Measurements from ENCODE around the gene SUMO2. TPM values are rescaled to one million over a fixed set of nuclear protein-coding genes. Genes with fewer than 3 reads are reported as not detected.
A peak's percentile ranks its signal among the peaks of the same experiment; 100 is the strongest.

The SUMO2 gene
- total RNA-seq, 1 experiment from 2014 or later: 616 TPM

- in situ Hi-C loops (cut with HindIII; ENCODE audit: low pct_unique_long_range_greater_than_20kb, low sequenced_read_pairs) (no loop called here), intact Hi-C loops (cut with micrococcal nuclease; ENCODE audit: unreplicated experiment) (no loop called here)
- Histone ChIP-seq H3K4me1 (ENCODE audit: control insufficient read depth, insufficient read depth, low read length) (0 out of 2 replicates have a peak, but pooled peaks cover 3% of the 10 kb centered on the region), H3K4me3 (ENCODE audit: low read depth in 2 of 2, low read length in 2 of 2) (no peak overlapping the region), H3K36me3 (ENCODE audit: control insufficient read depth, insufficient read depth, low read length) (peaks cover 36% of the 10 kb centered on the region), H3K27me3 (ENCODE audit: control insufficient read depth, insufficient read depth, low read length) (no peaks in the 10 kb centered on the region), H3K9me3 (ENCODE audit: control insufficient read depth, insufficient read depth, low read depth, low read length) (no peaks in the 10 kb centered on the region), H3K27ac (ENCODE audit: low read length) (no peak overlapping the region)
- ATAC-seq (no peak), DNase-seq (ENCODE audit: low read depth, low spot score) (no peak)
- TF ChIP-seq CTCF (IDR thresholded peaks at IDR 0.05) (no peak), TCF7L2 (IDR thresholded peaks at IDR 0.05; ENCODE audit: low read depth, low read length) (no peak), SIN3A (IDR thresholded peaks at IDR 0.05; ENCODE audit: borderline replicate concordance, insufficient read depth, low read depth, low read length) (no peak), POLR2AphosphoS5 (IDR thresholded peaks at IDR 0.05; ENCODE audit: low read depth, low read length) (no peak)
- TF ChIP-seq, protein P1, sequence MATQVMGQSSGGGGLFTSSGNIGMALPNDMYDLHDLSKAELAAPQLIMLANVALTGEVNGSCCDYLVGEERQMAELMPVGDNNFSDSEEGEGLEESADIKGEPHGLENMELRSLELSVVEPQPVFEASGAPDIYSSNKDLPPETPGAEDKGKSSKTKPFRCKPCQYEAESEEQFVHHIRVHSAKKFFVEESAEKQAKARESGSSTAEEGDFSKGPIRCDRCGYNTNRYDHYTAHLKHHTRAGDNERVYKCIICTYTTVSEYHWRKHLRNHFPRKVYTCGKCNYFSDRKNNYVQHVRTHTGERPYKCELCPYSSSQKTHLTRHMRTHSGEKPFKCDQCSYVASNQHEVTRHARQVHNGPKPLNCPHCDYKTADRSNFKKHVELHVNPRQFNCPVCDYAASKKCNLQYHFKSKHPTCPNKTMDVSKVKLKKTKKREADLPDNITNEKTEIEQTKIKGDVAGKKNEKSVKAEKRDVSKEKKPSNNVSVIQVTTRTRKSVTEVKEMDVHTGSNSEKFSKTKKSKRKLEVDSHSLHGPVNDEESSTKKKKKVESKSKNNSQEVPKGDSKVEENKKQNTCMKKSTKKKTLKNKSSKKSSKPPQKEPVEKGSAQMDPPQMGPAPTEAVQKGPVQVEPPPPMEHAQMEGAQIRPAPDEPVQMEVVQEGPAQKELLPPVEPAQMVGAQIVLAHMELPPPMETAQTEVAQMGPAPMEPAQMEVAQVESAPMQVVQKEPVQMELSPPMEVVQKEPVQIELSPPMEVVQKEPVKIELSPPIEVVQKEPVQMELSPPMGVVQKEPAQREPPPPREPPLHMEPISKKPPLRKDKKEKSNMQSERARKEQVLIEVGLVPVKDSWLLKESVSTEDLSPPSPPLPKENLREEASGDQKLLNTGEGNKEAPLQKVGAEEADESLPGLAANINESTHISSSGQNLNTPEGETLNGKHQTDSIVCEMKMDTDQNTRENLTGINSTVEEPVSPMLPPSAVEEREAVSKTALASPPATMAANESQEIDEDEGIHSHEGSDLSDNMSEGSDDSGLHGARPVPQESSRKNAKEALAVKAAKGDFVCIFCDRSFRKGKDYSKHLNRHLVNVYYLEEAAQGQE (IDR thresholded peaks at IDR 0.05; ENCODE audit: insufficient read depth in 1 of 2, low read depth in 2 of 2, low read length in 1 of 2): no peak
- ChIA-PET CTCF (interaction anchor here (0.6 to 0.7 kb wide), 2 partner anchors 9 to 182 kb away, joined by 4 to 9 read pairs; no protein-coding TSS in a partner anchor), POLR2A (interaction anchor here (0.5 to 0.7 kb wide), 2 partner anchors 14 to 20 kb away, joined by 3 to 4 read pairs; no protein-coding TSS in a partner anchor)
- BruUV-seq (replicated peaks): TSS peak; percentile 12
These were observed 37.8 kb downstream of the SUMO2 start for GRCh38 chr17:75144816-75145512.

DNA sequence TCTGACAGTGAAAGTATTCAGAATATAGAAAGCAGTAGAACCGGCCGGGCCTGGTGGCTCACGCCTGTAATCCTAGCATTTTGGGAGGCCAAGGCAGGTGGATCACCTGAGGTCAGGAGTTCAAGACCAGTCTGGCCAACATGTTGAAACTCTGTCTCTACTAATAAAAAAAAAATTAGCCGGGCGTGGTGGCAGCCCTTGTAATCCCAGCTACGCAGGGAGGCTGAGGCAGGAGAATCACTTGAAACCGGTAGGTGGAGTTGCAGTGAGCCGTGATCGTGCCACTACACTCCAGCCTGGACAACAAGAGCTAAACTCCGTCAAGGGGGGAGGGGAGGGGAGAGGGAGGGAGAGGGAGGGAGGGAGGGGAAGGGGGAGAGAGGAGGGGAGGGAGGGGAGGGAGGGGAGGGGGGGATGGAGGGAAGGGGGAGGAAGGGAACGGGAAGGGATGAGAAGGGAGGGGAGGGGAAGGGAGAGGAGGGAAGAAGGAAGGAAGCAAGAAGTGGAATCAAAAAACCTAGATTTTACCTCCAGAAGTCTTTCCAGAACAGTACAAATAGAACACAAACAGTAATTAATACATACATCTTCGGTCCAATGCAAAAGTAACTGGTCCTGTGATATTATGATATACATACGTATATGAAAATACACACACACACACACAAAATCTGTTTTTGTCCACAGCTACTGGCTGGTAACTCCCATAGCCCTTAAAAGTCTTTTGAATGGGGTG lies 40.4 kb downstream of the SUMO2 start:
- POLR2A ChIA-PET: no interaction called here
- H3K27ac ChIP-seq (ENCODE audit: low read length): no peak overlapping the region
- peaks cover 36% of the 10 kb centered on the region for H3K36me3 ChIP-seq (ENCODE audit: control insufficient read depth, insufficient read depth, low read length)
- no peak overlapping the region for H3K4me3 ChIP-seq (ENCODE audit: low read depth in 2 of 2, low read length in 2 of 2)
- intact Hi-C loops (cut with micrococcal nuclease; ENCODE audit: unreplicated experiment) (no loop called here), in situ Hi-C loops (cut with HindIII; ENCODE audit: low pct_unique_long_range_greater_than_20kb, low sequenced_read_pairs) (no loop called here)
- no peaks in the 10 kb centered on the region for H3K4me1 ChIP-seq (ENCODE audit: control insufficient read depth, insufficient read depth, low read length)
- DNase-seq (ENCODE audit: low read depth, low spot score): no peak
- TF ChIP-seq TCF7L2 (IDR thresholded peaks at IDR 0.05; ENCODE audit: low read depth, low read length) (no peak), SIN3A (IDR thresholded peaks at IDR 0.05; ENCODE audit: borderline replicate concordance, insufficient read depth, low read depth, low read length) (no peak), CTCF (IDR thresholded peaks at IDR 0.05) (no peak), POLR2AphosphoS5 (IDR thresholded peaks at IDR 0.05; ENCODE audit: low read depth, low read length) (no peak)
- TF ChIP-seq, protein P1 (IDR thresholded peaks at IDR 0.05; ENCODE audit: insufficient read depth in 1 of 2, low read depth in 2 of 2, low read length in 1 of 2): no peak
- BruUV-seq (replicated peaks): no TSS peak
- CTCF ChIA-PET: interaction anchor here (0.5 kb wide), 1 partner anchor 57 kb away, joined by 5 read pairs; no protein-coding TSS in a partner anchor
- H3K9me3 ChIP-seq (ENCODE audit: control insufficient read depth, insufficient read depth, low read depth, low read length): no peaks in the 10 kb centered on the region
- ATAC-seq: no peak
- no peaks in the 10 kb centered on the region for H3K27me3 ChIP-seq (ENCODE audit: control insufficient read depth, insufficient read depth, low read length)
